HG03103 (cell line): ENCODE results near the gene MALRD1.

Experiments used
- ATAC-seq: cut with Tn5 transposase; IDR thresholded peaks from one replicate; pipeline ENCODE4 v1.9.1; 2021; ENCODE audit warnings: low read depth; ENCODE audit not compliant: unreplicated experiment

MALRD1 gene

DNA sequence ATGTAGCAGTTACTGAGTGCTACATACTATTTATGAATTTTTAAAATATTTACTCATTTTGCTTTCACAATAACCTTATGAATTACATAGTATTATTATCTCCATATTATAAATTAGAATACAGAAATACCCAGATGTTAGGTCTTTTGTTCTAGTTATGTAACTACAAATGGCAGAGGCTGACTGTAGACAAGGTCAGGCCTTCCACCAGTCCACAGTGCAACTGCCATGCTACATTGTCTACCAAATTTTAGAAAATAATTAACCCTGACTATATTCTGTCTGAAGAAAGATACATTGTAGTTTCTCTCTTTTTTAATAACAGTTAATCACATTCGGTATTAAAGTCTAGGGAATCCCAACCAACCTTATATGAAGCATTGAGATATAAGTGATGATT, 280.9 kb downstream of the MALRD1 start:
- ATAC-seq, result no peak

DNA sequence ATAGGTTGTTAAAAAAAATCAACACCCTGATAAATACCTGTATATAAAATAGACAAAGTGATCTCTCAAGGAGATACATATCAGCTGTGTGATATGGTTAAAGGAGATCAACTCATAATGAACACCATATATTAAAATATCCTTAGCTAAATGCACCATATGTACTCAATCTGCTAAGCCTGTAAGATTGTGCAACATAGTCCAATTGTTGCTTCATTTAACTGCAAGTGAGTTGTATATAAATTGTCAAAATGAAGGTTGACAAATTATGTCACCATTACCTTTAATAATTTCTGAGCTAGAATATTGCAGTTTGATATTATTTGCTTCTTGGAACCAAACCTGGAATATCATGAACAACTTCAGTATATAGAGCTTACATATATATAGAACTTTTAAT, 283.7 kb downstream of the MALRD1 start:
- ATAC-seq, result no peak

DNA sequence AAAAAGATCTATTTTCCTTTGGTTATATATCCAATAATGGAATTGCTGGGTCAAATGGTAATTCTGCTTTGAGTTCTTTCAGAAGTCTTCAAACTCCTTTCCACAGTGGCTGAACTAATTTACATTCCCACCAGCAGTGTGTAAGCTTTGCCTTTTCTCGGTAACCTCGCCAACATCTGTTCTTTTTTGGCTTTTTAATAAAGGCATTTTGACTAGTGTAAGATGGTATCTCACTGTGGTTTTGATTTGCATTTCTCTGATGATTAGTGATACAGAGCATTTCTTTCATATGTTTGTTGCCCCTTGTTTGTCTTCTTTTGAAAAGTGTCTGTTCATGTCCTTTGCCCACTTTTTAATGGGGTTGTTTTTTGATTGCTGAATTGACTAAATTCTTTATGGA, 285.0 kb downstream of the MALRD1 start:
- ATAC-seq, result no peak

DNA sequence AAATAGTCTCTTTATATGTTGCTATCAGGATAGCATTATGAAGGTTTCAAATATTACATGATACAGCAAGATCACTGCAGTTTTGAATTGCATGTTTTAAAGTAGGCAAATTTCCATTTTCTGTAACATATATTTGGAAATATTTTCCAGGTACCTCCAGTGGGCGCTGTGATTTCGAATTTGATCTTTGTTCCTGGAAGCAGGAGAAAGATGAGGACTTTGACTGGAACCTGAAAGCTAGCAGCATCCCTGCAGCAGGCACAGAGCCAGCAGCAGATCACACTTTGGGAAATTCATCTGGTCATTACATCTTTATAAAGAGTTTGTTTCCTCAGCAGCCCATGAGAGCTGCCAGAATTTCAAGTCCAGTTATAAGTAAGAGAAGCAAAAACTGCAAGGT, 299.0 kb downstream of the MALRD1 start:
- no peak for ATAC-seq

DNA sequence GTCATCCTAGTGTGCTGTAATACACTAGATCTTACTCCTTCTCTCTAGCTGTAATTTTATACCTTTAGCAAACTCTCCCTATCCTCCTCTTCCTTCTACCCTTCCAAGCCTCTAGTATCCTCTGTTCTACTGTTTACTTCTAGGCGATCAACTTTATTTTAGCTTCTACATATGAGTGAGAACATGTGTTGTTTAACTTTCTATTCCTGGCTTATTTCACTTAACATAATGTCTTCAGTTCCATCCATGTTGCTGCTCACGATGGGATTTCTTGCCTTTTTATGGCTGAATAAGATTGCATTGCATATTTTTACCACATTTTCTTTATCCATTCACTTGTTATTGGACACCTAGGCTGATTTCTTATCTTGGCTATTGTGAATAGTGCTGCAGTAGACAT, 318.6 kb downstream of the MALRD1 start:
- ATAC-seq, result no peak

DNA sequence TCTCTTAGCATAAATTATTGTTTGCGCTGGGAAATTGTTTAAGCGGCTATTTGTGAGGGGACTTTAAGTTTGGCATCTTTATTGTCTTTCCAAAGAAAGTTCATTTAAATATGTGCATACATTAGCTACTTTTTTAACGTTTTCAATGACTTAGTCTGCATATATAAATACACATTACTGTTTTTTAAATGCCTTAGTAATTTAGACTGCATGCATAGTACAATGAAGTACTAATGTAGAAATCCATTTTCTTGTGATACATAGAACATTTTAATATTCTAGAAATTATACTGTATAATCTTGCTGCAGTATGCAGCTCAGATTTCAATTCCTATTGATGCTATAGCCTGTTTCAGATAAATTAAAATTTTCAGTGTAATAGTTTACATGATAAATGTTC, 325.4 kb downstream of the MALRD1 start:
- no peak for ATAC-seq

DNA sequence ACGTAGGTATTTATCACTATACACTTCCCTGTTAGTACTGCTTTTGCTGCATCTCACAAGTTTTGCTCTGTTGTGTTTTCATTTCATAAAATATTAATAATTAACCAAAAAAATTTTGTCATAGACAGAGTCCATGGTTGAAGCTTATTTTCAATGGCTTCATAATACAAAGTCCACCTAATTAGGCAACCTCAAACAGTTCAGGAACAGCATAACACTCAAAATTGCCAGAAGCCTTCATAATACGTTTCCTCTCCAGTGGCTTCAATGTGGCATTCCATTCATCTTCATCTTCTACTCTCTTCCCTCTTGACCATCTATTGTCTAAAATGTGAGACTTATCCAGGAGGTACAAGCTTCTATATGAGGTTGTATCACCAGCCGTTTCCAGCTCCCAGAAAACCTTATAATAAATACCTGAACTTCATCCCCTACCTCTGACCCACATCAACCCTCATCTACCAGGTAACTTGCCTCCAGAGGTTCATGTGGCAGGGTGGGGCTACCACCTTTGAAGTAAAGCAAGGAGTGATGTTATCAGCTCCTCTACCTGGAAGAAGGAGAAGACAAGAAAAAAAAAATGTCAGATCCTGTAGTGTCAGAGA, 337.3 kb downstream of the MALRD1 start:
- ATAC-seq, result no peak

DNA sequence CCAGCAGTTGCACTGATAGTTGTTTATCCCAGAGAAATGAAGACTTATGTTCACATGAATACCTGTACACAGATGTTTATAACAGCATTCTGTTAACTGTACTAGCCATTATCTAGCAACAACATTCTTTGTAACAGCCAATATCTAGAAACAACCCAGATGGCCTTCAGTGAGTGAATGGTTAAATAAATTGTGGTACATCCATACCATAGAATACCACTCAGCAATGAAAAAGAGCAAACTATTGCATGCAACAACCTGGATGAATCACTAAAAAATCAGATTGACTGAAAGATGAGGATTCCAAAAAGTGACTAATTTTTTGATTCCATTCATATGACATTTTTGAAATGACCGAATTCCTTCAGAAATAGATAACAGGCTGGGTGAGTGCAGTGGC, 360.3 kb downstream of the MALRD1 start:
- no peak for ATAC-seq

DNA sequence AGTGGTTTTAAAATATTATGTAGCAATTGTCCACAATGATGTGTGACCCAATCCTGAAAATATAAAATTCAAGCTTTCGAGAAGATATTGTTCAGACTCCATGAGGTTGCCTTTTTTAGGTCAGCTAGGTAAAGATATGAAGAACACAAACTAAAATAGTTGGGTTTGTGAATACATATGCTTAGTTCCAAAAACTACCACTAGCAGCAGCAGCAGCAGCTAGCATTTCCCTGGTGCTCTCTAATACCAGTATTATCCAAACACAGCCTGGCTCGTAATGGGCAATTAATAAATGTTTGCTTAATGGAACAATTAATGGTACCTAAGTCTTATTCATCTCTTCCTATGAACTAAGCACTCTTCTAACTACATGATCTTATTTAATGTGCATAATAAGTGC, 362.5 kb downstream of the MALRD1 start:
- ATAC-seq, result no peak

DNA sequence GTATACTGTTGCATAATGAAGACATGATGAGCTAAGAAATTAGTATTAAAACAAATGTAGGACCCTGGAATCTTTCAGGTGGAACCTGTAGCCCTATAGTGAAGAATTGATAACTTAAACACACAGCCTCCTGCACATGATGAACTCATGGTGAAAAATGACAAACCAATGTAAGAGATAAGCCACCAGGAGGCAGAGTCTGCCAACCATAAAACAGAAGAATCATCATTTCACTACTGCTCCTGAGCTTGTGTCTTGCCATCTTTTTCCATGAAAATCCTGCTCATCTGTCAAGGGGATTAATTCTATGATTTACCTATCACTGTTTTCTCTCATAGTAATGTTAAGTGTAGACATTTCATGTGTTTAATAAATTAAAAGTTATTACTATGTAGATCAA, 363.9 kb downstream of the MALRD1 start:
- ATAC-seq, result no peak

DNA sequence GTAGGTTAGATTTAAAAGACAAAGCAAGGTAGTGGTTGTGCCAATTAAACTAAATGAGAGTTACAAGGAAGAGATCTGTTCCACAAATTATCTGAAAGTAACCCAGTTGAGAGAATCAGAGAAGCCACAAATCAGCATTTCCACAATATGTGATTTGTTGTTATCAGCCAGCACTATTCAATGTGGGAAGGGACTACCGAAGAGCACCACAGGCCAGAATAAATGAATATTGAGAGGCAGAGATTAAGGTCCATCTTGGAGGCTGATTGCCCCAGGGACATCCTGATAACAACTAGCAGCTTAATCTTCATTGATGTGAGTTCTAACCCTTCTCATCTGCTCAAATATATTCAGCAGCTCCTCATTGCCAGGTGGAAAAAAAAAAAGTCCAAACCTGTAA, 367.6 kb downstream of the MALRD1 start:
- ATAC-seq, result no peak

DNA sequence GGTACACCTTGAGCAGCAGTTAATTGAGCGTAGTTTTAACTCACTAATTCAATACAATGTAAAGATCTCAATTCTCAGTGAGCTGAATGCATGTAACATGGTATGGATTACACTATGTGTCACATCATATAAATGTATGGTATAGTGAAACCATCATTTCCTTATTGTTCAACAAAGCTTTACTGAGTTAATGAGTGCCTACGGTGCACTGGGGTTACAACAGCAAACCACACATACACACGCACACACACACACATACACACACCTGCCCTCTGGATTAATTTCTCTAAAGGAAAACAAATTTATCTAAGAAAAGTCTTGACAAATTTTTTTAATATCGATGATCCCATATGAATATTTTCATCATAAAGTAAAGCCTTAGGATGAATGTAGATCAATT, 369.1 kb downstream of the MALRD1 start:
- no peak for ATAC-seq

DNA sequence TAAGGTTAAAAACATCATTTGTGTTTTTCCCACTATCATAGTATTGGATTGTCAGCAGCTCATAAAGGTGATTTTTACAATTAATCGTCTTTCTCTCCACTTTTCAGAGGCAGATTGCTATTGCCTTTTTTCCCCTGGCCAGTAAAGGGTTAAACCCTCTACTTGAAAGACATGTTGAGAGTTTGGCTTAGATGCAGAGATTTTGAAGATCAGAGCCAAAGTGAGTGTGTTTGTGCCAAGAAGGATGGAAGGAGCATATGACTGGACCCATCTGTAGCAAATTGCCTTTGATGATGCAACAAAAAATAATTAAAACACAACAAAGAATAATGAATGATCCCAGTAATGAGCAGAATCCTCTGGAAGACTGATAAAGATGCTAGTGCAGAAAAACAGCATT, 373.1 kb downstream of the MALRD1 start:
- ATAC-seq, result no peak

DNA sequence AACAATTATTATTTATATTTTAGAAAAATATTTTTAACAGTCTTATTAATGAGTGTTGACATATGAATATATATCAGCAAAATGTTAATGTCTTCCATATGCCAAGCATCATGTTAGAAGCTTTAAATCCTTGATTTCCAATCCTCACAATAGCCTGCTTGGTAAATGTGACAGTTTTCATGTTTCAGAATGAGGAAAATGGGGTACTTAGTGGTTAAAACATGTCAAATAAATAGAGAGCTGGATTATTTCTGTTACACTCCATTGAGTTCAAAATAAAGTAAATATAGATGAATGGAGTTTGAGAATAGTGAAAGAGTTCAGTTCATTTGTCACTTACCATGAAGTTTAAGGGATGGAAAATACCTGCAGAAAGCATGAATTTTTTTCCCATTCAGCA, 377.4 kb downstream of the MALRD1 start:
- no peak for ATAC-seq

DNA sequence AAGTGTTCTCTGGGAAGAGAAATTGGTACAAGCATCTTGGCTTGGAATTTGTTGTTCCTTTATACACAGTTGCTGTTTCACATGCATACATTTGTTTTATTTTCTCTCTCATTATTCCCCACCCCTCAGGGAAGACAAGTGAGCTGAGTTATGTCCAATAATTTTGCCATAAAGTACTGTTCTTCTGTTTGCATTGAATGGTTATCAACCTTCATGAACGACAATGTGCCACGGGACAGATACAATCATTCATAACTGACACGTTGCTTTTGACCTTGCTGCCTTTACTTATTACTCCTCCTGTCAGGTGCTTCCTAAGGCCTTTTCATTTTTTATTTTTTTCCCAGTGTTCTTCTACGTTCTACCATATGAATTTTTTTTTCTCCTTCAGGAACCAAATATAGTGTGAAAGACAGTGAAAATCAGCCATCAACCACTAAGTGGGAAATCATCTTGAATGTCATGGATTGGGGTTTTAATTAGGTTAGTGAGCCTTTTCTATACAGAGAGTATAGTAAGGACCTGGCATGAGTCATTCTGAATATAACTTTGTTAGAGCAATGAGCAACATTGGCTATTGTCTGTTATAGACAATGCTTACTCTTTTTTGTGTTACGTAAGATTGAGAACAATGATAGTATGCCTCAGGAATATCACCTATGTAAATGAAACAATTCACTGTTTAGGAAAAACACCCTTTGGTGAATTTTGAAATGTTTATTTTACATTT, 383.2 kb downstream of the MALRD1 start:
- ATAC-seq, result no peak

DNA sequence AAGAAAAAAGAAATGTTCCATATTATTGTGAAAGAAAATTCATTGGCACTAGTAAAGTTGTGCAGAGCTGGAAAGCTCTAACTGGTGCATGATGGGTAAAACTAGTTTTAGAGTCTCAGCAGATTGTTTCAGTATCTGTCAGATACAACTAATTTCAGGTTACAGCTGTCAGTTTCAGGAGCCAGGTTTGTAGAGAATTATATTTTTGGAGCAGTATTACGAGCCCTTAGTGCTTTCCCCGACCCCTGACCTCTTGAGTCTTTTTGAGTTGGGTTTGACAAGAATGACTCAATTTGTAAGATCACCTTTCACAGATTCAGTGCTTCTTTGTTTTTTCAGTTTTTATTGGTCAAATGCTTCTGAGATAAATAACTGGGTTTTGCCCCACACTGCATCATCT, 401.3 kb downstream of the MALRD1 start:
- no peak for ATAC-seq

DNA sequence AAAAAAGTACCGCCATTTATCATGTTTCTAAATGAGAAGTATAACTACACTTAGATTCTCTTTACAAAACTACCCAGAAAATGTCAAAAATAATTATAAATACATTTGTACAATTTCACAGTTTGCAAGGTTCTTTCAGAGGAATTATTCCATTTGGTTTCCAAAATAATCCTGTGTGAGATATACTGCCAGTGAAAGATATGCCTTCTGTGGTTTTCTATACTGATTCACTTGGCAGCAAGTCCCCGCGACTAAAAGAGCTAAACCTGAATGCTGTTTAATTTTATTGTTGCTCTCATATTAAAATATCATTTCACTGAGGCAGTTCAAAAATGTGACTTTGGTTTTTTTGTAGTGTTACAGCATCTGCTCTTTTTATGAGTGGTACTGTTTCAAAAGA, 402.8 kb downstream of the MALRD1 start:
- ATAC-seq, result no peak

DNA sequence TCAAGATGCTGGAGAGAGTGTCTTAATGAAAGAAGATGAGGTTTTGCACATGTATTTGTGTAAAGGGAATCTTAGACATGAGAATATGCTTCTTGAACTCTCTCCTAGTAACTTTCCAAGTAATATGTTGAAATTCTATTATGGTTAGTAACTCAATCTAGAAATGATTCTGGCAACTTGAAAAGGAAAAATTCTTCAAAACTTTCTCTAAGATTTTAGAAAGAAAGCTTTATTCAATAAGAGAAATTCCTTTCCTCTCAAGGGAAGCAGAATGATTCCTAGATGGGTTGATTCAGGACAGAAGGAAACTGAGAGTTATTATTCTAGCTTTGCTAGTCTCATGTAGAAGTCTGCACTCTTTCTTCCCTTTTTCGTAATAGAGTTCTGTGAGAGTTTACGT, 403.3 kb downstream of the MALRD1 start:
- no peak for ATAC-seq

DNA sequence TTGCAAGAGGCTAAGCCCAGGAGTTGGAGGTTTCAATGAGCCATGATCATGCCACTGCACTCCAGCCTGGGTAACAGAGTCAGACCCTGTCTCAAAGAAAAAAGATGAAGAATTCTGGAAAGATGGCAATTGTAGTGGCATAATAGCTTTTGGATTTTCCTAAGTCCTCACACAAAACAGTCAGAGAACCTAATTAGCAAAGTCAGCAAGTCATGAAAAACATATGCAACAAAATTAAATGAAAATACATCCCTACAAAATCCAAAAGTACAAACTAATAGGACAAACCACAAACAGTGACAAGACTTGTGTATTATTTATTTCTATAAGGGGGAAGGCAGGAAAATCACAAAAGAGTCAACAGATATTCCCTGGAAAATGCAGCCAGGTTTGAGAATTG, 405.4 kb downstream of the MALRD1 start:
- no peak for ATAC-seq

DNA sequence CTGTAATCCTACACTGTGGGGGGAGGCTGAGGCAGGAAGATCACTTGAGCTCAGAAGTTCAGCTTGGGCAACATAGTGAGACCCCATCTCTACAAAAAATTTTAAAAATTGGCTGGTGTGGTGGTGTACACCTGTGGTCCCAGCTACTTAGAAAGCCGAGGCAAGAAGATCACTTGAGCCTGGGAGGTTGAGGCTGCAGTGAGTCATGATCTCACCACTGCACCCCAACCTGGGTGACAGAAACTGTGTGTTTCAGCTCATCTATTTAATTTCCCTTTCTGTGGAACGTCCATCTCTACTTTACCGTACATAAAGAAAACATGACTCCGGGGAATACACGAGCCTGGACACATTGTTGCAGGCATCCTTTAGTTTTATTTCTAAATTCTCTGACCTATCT, 413.0 kb downstream of the MALRD1 start:
- no peak for ATAC-seq

DNA sequence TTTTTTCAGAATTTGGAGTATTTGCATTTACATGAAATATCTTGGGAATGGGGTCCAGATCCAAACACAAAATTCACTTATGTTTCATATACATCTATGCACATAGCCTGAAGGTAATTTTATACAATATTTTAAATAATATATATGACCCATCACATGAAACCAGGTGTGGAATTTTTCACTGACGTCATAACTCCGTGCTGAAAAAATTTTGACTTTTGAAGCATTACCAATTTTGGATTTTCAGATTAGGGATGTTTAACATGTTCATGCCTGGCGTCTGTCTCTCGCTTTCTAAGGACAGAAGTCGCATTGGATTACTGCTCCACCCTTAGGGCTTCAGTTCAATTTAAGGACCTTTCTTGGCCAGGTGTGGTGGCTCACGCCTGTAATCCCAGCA, 418.1 kb downstream of the MALRD1 start:
- ATAC-seq, result no peak

DNA sequence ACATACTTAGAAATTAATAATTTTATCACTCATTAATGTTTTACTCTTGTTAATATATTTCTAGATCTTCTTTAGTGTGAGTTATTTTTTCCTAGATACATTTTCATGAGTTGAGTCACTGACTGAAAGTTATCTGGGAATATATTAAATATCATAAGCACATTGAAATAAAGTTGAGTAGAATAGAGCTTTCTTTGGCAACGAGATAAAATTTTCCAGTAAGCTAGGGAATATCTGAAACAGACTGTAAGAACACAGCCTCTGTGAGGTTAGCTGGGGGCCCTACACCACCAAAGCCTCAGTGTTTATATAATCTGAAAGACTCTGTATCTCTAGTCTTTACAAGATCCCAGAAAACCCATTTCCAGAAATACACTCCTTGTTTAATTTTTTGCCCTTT, 419.8 kb downstream of the MALRD1 start:
- ATAC-seq, result no peak

DNA sequence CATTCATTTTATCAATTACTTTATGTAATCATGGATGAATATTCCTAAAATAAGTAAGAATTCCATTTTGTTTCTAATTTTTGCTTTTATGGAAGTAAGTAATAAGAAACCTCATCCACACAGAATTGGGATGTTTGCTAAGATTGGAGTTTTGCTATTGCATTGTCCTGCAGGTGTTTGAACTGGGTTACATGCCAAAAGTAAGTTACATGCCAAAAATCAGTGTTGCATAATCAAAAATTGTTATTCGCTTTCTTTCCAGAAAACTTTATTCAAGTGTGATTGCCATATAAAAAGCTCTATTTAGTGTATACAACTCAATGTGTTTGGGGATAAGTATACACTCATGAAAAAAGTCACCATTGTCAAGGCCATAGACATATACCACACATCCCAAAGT, 420.9 kb downstream of the MALRD1 start:
- ATAC-seq, result no peak
